ENCODE measurements around the gene CALU.
A peak's percentile ranks its signal among the peaks of the same experiment; 100 is the strongest.

CALU gene

GRCh38 chr7:128714701-128715495 is 24.3 kb upstream of the CALU start:
- H3K4me1 ChIP-seq (ENCODE audit: control insufficient read depth, insufficient read depth, low read length): no peaks in the 10 kb centered on the region
- H3K9me3 ChIP-seq (ENCODE audit: control insufficient read depth, insufficient read depth, low read depth, low read length): no peaks in the 10 kb centered on the region
- ChIA-PET CTCF (interaction anchor here (0.5 kb wide), 1 partner anchor 42 kb away, joined by 5 read pairs; no protein-coding TSS in a partner anchor), POLR2A (interaction anchor here (1.0 kb wide), 1 partner anchor 23 kb away, joined by 3 read pairs; no protein-coding TSS in a partner anchor)
- H3K4me3 ChIP-seq (ENCODE audit: low read depth, low read length): no peak overlapping the region
- no peaks in the 10 kb centered on the region for H3K36me3 ChIP-seq (ENCODE audit: control insufficient read depth in 2 of 2, insufficient read depth in 1 of 2, low read length in 2 of 2)
- no peak overlapping the region for H3K27ac ChIP-seq (ENCODE audit: extremely low read depth, low read depth, low read length)
- no peak for TF ChIP-seq ZNF768 (tag by site-specific recombination; IDR thresholded peaks at IDR 0.05)
- peak; percentile 64 for TF ChIP-seq ATF2 (tag by site-specific recombination; IDR thresholded peaks at IDR 0.05; ENCODE audit: low read depth)
- no peak for TF ChIP-seq ZNF391 (tag by site-specific recombination; IDR thresholded peaks at IDR 0.05; ENCODE audit: borderline replicate concordance, low read depth)
- no peak for TF ChIP-seq ZBTB6 (tag by site-specific recombination; IDR thresholded peaks at IDR 0.05)

GRCh38 chr7:128718967-128719642 is 20.1 kb upstream of the CALU start:
- POLR2A ChIA-PET: interaction anchor here (1.2 kb wide), 1 partner anchor 9 kb away, joined by 3 read pairs; no protein-coding TSS in a partner anchor
- no peak overlapping the region for H3K4me3 ChIP-seq (ENCODE audit: low read depth, low read length)
- no peaks in the 10 kb centered on the region for H3K36me3 ChIP-seq (ENCODE audit: control insufficient read depth in 2 of 2, insufficient read depth in 1 of 2, low read length in 2 of 2)
- H3K9me3 ChIP-seq (ENCODE audit: control insufficient read depth, insufficient read depth, low read depth, low read length): no peaks in the 10 kb centered on the region
- no peak overlapping the region for H3K27ac ChIP-seq (ENCODE audit: extremely low read depth, low read depth, low read length)
- H3K4me1 ChIP-seq (ENCODE audit: control insufficient read depth, insufficient read depth, low read length): no peaks in the 10 kb centered on the region
- CTCF ChIA-PET: no interaction called here
- TF ChIP-seq PRDM6 (tag by site-specific recombination; IDR thresholded peaks at IDR 0.05): no peak
- no peak for TF ChIP-seq TRIM28 (IDR thresholded peaks at IDR 0.05; ENCODE audit: borderline replicate concordance, low read length)
- no peak for TF ChIP-seq ZNF248 (tag by site-specific recombination; IDR thresholded peaks at IDR 0.05)
- TF ChIP-seq HOXC10 (CRISPR knock-in tag; IDR thresholded peaks at IDR 0.05): no peak
- no peak for TF ChIP-seq PRDM2 (tag by site-specific recombination; IDR thresholded peaks at IDR 0.05; ENCODE audit: borderline replicate concordance)
- TF ChIP-seq ZNF639 (tag by site-specific recombination; IDR thresholded peaks at IDR 0.05): no peak
- TF ChIP-seq ZNF112 (tag by site-specific recombination; IDR thresholded peaks at IDR 0.05): no peak
- no peak for TF ChIP-seq ZNF223 (tag by site-specific recombination; IDR thresholded peaks at IDR 0.05)
- TF ChIP-seq ZNF114 (tag by site-specific recombination; IDR thresholded peaks at IDR 0.05): no peak
- no peak for TF ChIP-seq ZNF791 (tag by site-specific recombination; IDR thresholded peaks at IDR 0.05)
- no peak for TF ChIP-seq ZNF658 (tag by site-specific recombination; IDR thresholded peaks at IDR 0.05)
- no peak for TF ChIP-seq OSR2 (tag by site-specific recombination; IDR thresholded peaks at IDR 0.05)
- no peak for TF ChIP-seq ZNF18 (tag by site-specific recombination; IDR thresholded peaks at IDR 0.05)
- no peak for TF ChIP-seq ZFP41 (tag by site-specific recombination; IDR thresholded peaks at IDR 0.05; ENCODE audit: borderline replicate concordance)
